Islet precursor cell (in vitro differentiated cells): ENCODE results near the gene KATNAL2.
"Not testable (repeated sequence)": the region's sequence is repeated elsewhere in the genome, so short reads cannot be mapped to it uniquely, and the experiment has no call there.

Experiments used
- DNase-seq: peaks from one replicate; pipeline ENCODE4 v3.0.0-alpha.2; 2018

The KATNAL2 gene

GRCh38 chr18:47034591-47034990 lies 117.2 kb downstream of the KATNAL2 start:
- not testable (repeated sequence) for DNase-seq

- DNase-seq = no peak
Observed at GRCh38 chr18:47035156-47035671, 117.8 kb downstream of the KATNAL2 start, which contains the start of gene ELOA2. Gene ELOA2 (minus strand): TSS chr18:47035621. CDS start chr18:47035264, 357 bp downstream.

- DNase-seq = no peak
Observed at GRCh38 chr18:47036298-47036874, 119.0 kb downstream of the KATNAL2 start.

- DNase-seq = no peak
Observed at GRCh38 chr18:47036927-47037578, 119.7 kb downstream of the KATNAL2 start.

- no peak for DNase-seq
Observed at GRCh38 chr18:47040982-47041381, 123.6 kb downstream of the KATNAL2 start.

- no peak for DNase-seq
Observed at GRCh38 chr18:47050468-47050867, 133.1 kb downstream of the KATNAL2 start.

GRCh38 chr18:47054369-47054768 lies 137.0 kb downstream of the KATNAL2 start:
- DNase-seq = no peak

- no peak for DNase-seq
Observed at GRCh38 chr18:47062471-47062870, 145.1 kb downstream of the KATNAL2 start.

- DNase-seq = no peak
Observed at GRCh38 chr18:47063096-47063495, 145.7 kb downstream of the KATNAL2 start.

- no peak for DNase-seq
Observed at GRCh38 chr18:47067648-47068047, 150.2 kb downstream of the KATNAL2 start.

- peak; percentile 81 for DNase-seq
Observed at GRCh38 chr18:47075098-47075883, 157.9 kb downstream of the KATNAL2 start.

- DNase-seq = no peak
Observed at GRCh38 chr18:47077111-47077510, 159.7 kb downstream of the KATNAL2 start.

GRCh38 chr18:47080872-47081271 lies 163.5 kb downstream of the KATNAL2 start:
- DNase-seq = no peak

- no peak for DNase-seq
Observed at GRCh38 chr18:47081578-47081977, 164.2 kb downstream of the KATNAL2 start.

GRCh38 chr18:47087676-47088075 lies 170.3 kb downstream of the KATNAL2 start:
- DNase-seq = no peak

- DNase-seq = no peak
Observed at GRCh38 chr18:47095810-47096209, 178.4 kb downstream of the KATNAL2 start.

- peak; percentile 91 for DNase-seq
Observed at GRCh38 chr18:47100212-47100831, 182.9 kb downstream of the KATNAL2 start.

GRCh38 chr18:47108373-47108772 lies 191.0 kb downstream of the KATNAL2 start:
- DNase-seq = no peak

GRCh38 chr18:47108998-47109405 lies 191.6 kb downstream of the KATNAL2 start:
- DNase-seq = no peak

GRCh38 chr18:47109720-47110119 lies 192.3 kb downstream of the KATNAL2 start:
- no peak for DNase-seq

- no peak for DNase-seq
Observed at GRCh38 chr18:47110492-47111274, 193.3 kb downstream of the KATNAL2 start.

GRCh38 chr18:47113796-47114540 lies 196.6 kb downstream of the KATNAL2 start:
- no peak for DNase-seq
